Activated naive CD4-positive, alpha-beta T cell treated with anti-CD3 and anti-CD28 coated beads, Interleukin-2, amount 10 ng/mL, durations not matched to agents 7 days and 5 days (primary cell): ENCODE results near the gene KRTAP10-1.
A peak's percentile ranks its signal among the peaks of the same experiment; 100 is the strongest.
"Not testable (repeated sequence)": the region's sequence is repeated elsewhere in the genome, so short reads cannot be mapped to it uniquely, and the experiment has no call there.

Experiments
- CTCF ChIA-PET: fragments of 350-600 bp; sonication (Branson Sonifier 250); formaldehyde crosslinking; loops from one replicate; lab custom pipeline; 2021; ENCODE audit warnings: antibody characterized with exemption; lab: Charles Lee
- DNase-seq: peaks from one replicate; pipeline ENCODE4 v3.0.0-alpha.2; 2020
- H3K27ac Mint-ChIP-seq: one replicate; pipeline ENCODE4 v1.8.0; 2021; ENCODE audit warnings: mild to moderate bottlenecking, moderate library complexity, mixed read lengths
- H3K27me3 Mint-ChIP-seq: one replicate; pipeline ENCODE4 v1.8.0; 2021; ENCODE audit warnings: mild to moderate bottlenecking, mixed read lengths
- H3K36me3 Mint-ChIP-seq: one replicate; pipeline ENCODE4 v1.8.0; 2021; ENCODE audit warnings: mixed read lengths
- H3K4me1 Mint-ChIP-seq: one replicate; pipeline ENCODE4 v1.8.0; 2021; ENCODE audit warnings: mixed read lengths
- H3K4me3 Mint-ChIP-seq: one replicate; pipeline ENCODE4 v1.8.0; 2021; ENCODE audit warnings: mild to moderate bottlenecking, moderate library complexity, mixed read lengths
- H3K9me3 Mint-ChIP-seq: one replicate; pipeline ENCODE4 v1.8.0; 2021; ENCODE audit warnings: mixed read lengths

KRTAP10-1 gene

GRCh38 chr21:44506279-44507255, 33.4 kb downstream of the KRTAP10-1 start:
- H3K27ac Mint-ChIP-seq: no peak overlapping the region
- CTCF ChIA-PET: no interaction called here
- H3K27me3 Mint-ChIP-seq: peaks cover 17% of the 10 kb centered on the region
- H3K4me3 Mint-ChIP-seq: no peak overlapping the region
- peaks cover 8% of the 10 kb centered on the region for H3K4me1 Mint-ChIP-seq
- H3K36me3 Mint-ChIP-seq: no peaks in the 10 kb centered on the region
- DNase-seq: no peak
- H3K9me3 Mint-ChIP-seq: no peaks in the 10 kb centered on the region

GRCh38 chr21:44505673-44506278, 34.2 kb downstream of the KRTAP10-1 start:
- CTCF ChIA-PET: interaction anchor here (0.6 to 0.7 kb wide), 2 partner anchors 75 to 237 kb away, joined by 3 read pairs; no protein-coding TSS in a partner anchor
- Mint-ChIP-seq H3K27me3 (peaks cover 17% of the 10 kb centered on the region), H3K4me3 (no peak overlapping the region), H3K9me3 (no peaks in the 10 kb centered on the region), H3K4me1 (peaks cover 8% of the 10 kb centered on the region), H3K27ac (no peak overlapping the region), H3K36me3 (no peaks in the 10 kb centered on the region)
- DNase-seq: no peak

- no peaks in the 10 kb centered on the region for H3K36me3 Mint-ChIP-seq
Measured at GRCh38 chr21:44503901-44504399, 36.0 kb downstream of the KRTAP10-1 start.

GRCh38 chr21:44503006-44503889, 36.7 kb downstream of the KRTAP10-1 start:
- H3K4me1 Mint-ChIP-seq, H3K4me3 Mint-ChIP-seq, H3K9me3 Mint-ChIP-seq, H3K36me3 Mint-ChIP-seq, DNase-seq, H3K27ac Mint-ChIP-seq: not testable (repeated sequence)
- CTCF ChIA-PET: interaction anchor here (0.9 to 1.2 kb wide), 2 partner anchors 205 to 290 kb away, joined by 3 to 5 read pairs; no protein-coding TSS in a partner anchor
- H3K27me3 Mint-ChIP-seq: peaks cover 22% of the 10 kb centered on the region

More at GRCh38 chr21:44503901-44504399, 36.0 kb downstream of the KRTAP10-1 start:
- no peak overlapping the region for H3K4me3 Mint-ChIP-seq
- peaks cover 6% of the 10 kb centered on the region for H3K4me1 Mint-ChIP-seq
- no peaks in the 10 kb centered on the region for H3K9me3 Mint-ChIP-seq
- CTCF ChIA-PET: interaction anchor here (0.6 to 0.9 kb wide), 2 partner anchors 289 to 430 kb away, joined by 3 to 5 read pairs; no protein-coding TSS in a partner anchor
- peak; percentile 27 for DNase-seq
- H3K27me3 Mint-ChIP-seq: peaks cover 17% of the 10 kb centered on the region
- H3K27ac Mint-ChIP-seq: no peak overlapping the region

GRCh38 chr21:44502171-44502958, 37.6 kb downstream of the KRTAP10-1 start:
- Mint-ChIP-seq H3K27me3 (peaks cover 27% of the 10 kb centered on the region), H3K9me3 (no peaks in the 10 kb centered on the region), H3K36me3 (no peaks in the 10 kb centered on the region), H3K4me1 (peaks cover 9% of the 10 kb centered on the region), H3K27ac (no peak overlapping the region), H3K4me3 (no peak overlapping the region)
- DNase-seq: no peak
- CTCF ChIA-PET: interaction anchor here (1.2 to 1.9 kb wide), 3 partner anchors 12 to 291 kb away, joined by 3 to 7 read pairs (median 4); no protein-coding TSS in a partner anchor

- Mint-ChIP-seq H3K4me3 (no peak overlapping the region), H3K27me3 (peaks cover 42% of the 10 kb centered on the region), H3K4me1 (peaks cover 10% of the 10 kb centered on the region), H3K9me3 (no peaks in the 10 kb centered on the region), H3K27ac (no peak overlapping the region), H3K36me3 (no peaks in the 10 kb centered on the region)
- no peak for DNase-seq
- CTCF ChIA-PET: interaction anchor here (2.0 kb wide), 1 partner anchor 10 kb away, joined by 5 read pairs; no protein-coding TSS in a partner anchor
Measured at GRCh38 chr21:44500111-44500510, 39.9 kb downstream of the KRTAP10-1 start.

- Mint-ChIP-seq H3K9me3 (no peaks in the 10 kb centered on the region), H3K27ac (no peak overlapping the region), H3K36me3 (no peaks in the 10 kb centered on the region), H3K4me1 (peaks cover 10% of the 10 kb centered on the region), H3K27me3 (peaks cover 47% of the 10 kb centered on the region), H3K4me3 (no peak overlapping the region)
- CTCF ChIA-PET: interaction anchor here (2.0 kb wide), 1 partner anchor 11 kb away, joined by 5 read pairs; no protein-coding TSS in a partner anchor
- DNase-seq: no peak
Measured at GRCh38 chr21:44499631-44500030, 40.4 kb downstream of the KRTAP10-1 start.

- no peaks in the 10 kb centered on the region for H3K36me3 Mint-ChIP-seq
- H3K4me3 Mint-ChIP-seq: no peak overlapping the region
- no peak overlapping the region for H3K27ac Mint-ChIP-seq
- DNase-seq: no peak
- H3K9me3 Mint-ChIP-seq: no peaks in the 10 kb centered on the region
- peaks cover 52% of the 10 kb centered on the region for H3K27me3 Mint-ChIP-seq
- CTCF ChIA-PET: interaction anchor here (0.6 kb wide), 1 partner anchor 50 kb away, joined by 3 read pairs; no protein-coding TSS in a partner anchor
- H3K4me1 Mint-ChIP-seq: peaks cover 9% of the 10 kb centered on the region
Measured at GRCh38 chr21:44499211-44499560, 40.8 kb downstream of the KRTAP10-1 start.

GRCh38 chr21:44498280-44499210, 41.5 kb downstream of the KRTAP10-1 start:
- DNase-seq: no peak
- Mint-ChIP-seq H3K36me3 (no peaks in the 10 kb centered on the region), H3K4me3 (no peak overlapping the region), H3K9me3 (peaks cover under 1% of the 10 kb centered on the region), H3K27ac (no peak overlapping the region), H3K4me1 (peaks cover 4% of the 10 kb centered on the region), H3K27me3 (peaks cover 52% of the 10 kb centered on the region)
- CTCF ChIA-PET: interaction anchor here (0.6 kb wide), 1 partner anchor 50 kb away, joined by 3 read pairs; no protein-coding TSS in a partner anchor

GRCh38 chr21:44497703-44498126, 42.3 kb downstream of the KRTAP10-1 start:
- DNase-seq: no peak
- H3K27me3 Mint-ChIP-seq: peaks cover 52% of the 10 kb centered on the region
- H3K36me3 Mint-ChIP-seq: peaks cover 6% of the 10 kb centered on the region
- no peak overlapping the region for H3K27ac Mint-ChIP-seq
- peaks cover 9% of the 10 kb centered on the region for H3K9me3 Mint-ChIP-seq
- H3K4me3 Mint-ChIP-seq: no peak overlapping the region
- peaks cover 5% of the 10 kb centered on the region for H3K4me1 Mint-ChIP-seq
- CTCF ChIA-PET: no interaction called here

- peaks cover 12% of the 10 kb centered on the region for H3K4me1 Mint-ChIP-seq
- CTCF ChIA-PET: interaction anchor here (1.2 to 1.3 kb wide), 2 partner anchors 13 to 297 kb away, joined by 4 read pairs; no protein-coding TSS in a partner anchor
- DNase-seq: no peak
- H3K27me3 Mint-ChIP-seq: peaks cover 56% of the 10 kb centered on the region
- H3K27ac Mint-ChIP-seq: no peak overlapping the region
- no peak overlapping the region for H3K4me3 Mint-ChIP-seq
- peaks cover 17% of the 10 kb centered on the region for H3K9me3 Mint-ChIP-seq
- H3K36me3 Mint-ChIP-seq: peaks cover 13% of the 10 kb centered on the region
Measured at GRCh38 chr21:44496564-44497550, 43.1 kb downstream of the KRTAP10-1 start.
